Fibroblast of villous mesenchyme (primary cell): Measurements from ENCODE around the gene TNRC18. TPM values are rescaled to one million over a fixed set of nuclear protein-coding genes. Genes with fewer than 3 reads are reported as not detected.

Source experiments
- DNase-seq: peaks from one replicate; pipeline ENCODE4 v3.0.0-alpha.2; 2010; ENCODE audit warnings: low read depth
- H3K4me3 ChIP-seq: 2 replicates; pipeline ENCODE4 v1.5.1; 2011; ENCODE audit warnings: low read depth, mild to moderate bottlenecking, low read length
- total RNA-seq: library from RNA; depleted of rRNA; stranded (reverse); fragments of >200 nt; gene quantifications from 2 replicates; pipeline ENCODE4 v1.2.3, GENCODE V29; 2012
- TF ChIP-seq, protein P1 (sequence below): IDR thresholded peaks from 2 replicates; pipeline ENCODE4 v1.5.1; 2012; ENCODE audit warnings: low read depth, mild to moderate bottlenecking, low read length; ENCODE audit not compliant: insufficient read depth

Gene TNRC18
- total RNA-seq, 1 donor = 54.4 TPM

DNA sequence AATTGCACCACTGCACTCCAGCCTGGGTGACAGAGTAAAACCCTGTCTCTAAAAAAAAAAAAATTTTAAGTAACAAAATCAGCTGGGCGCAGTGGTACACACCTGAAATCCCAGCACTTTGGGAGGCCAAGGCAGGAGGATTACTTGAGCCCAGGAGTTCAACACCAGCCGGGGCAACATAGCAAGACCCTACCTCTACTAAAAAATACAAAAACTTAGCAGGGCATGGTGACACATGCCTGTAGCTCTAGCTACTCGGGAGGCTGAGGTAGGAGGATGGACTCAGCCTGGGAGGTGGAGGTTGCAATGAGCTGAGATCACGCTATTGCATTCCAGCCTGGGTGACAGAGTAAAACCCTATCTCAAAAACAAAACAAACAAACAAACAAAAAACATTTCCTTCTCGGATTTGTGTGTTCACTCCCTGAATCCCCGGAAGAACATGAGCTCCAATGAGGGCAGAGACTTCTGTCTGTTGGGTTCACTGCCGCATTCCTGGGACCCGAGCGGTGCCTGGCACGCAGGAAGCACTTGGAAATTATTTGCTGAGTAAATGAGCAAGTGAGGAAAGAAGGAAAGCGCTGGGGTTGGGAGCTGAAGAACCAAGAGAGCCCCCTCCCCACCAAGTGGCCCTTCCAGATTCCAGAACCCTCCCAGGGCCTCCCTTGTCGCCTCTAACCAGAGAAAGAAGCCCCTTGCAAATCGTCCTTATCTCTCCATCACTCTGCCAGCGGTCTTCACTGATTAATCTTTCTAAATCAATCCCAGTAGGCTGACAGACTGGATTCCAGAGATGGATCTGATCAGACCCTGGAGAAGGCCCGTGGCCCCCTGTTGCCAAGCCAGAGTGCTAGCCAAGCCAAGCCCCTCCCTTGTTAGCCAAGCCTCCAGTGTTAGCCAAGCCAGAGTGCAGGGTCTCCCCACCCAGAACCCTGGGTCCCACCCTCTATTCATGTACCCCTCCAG lies 6.2 kb downstream of the TNRC18 start:
- no peak for DNase-seq
- TF ChIP-seq, protein P1, sequence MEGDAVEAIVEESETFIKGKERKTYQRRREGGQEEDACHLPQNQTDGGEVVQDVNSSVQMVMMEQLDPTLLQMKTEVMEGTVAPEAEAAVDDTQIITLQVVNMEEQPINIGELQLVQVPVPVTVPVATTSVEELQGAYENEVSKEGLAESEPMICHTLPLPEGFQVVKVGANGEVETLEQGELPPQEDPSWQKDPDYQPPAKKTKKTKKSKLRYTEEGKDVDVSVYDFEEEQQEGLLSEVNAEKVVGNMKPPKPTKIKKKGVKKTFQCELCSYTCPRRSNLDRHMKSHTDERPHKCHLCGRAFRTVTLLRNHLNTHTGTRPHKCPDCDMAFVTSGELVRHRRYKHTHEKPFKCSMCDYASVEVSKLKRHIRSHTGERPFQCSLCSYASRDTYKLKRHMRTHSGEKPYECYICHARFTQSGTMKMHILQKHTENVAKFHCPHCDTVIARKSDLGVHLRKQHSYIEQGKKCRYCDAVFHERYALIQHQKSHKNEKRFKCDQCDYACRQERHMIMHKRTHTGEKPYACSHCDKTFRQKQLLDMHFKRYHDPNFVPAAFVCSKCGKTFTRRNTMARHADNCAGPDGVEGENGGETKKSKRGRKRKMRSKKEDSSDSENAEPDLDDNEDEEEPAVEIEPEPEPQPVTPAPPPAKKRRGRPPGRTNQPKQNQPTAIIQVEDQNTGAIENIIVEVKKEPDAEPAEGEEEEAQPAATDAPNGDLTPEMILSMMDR = no peak
- H3K4me3 ChIP-seq = peak overlapping the region; percentile 99

DNA sequence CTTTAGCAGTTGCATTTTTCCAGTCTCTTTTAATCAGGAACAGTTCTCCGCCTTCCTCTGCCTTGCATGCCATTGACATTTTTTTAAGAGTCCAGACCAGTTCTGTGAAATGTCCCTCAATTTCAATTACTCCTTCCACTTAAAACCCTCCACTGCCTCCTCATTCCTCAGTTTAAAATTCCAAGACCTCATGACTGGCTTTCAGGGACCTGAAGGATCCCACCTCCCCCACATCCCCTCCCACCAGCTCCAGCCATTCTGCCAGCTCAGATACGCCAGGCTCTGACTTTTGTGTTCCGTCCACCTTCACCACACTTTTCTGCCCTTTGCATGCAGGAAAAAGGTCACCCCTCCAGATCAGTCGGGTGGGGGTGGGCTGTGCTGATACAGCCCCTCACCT lies 8.7 kb downstream of the TNRC18 start:
- TF ChIP-seq, protein P1 = no peak
- no peak for DNase-seq
- H3K4me3 ChIP-seq = no peak overlapping the region

DNA sequence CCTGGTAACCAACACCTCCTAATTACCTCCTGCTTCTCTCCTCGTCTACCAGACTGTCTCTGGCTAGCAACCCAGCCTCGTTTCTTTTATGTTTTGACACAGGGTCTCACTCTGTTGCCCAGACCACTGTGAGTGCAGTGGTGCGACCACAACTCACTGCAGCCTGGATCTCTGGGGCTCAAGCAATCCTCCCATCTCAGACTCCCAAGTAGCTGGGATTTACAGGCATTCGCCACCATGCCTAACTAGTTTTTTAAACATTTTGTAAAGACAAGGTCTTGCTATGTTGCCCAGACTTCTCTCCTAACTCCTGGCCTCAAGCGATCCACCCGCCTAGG lies 10.2 kb downstream of the TNRC18 start:
- TF ChIP-seq, protein P1 = no peak
- no peak overlapping the region for H3K4me3 ChIP-seq
- DNase-seq = no peak

DNA sequence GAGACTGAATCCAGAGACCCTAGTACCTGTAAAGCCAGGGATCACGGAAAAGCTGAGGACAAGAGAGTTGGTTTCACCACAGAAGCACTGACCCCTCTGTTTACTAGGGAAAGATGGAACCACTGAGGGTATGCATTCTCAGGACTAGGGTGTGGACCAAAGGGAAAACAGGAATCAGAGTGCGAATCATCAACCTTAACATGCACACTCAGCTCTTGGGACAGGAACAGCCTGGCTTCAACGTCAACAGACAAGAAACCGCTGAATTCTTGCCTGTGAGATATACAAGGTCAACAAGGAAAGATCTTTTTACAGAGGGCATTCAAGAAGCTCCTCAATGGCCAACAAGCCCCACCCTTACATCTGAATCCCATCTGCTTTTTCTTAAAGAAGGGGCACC lies 14.9 kb downstream of the TNRC18 start:
- peak; percentile 71 for DNase-seq
- no peak overlapping the region for H3K4me3 ChIP-seq
- TF ChIP-seq, protein P1 = no peak

DNA sequence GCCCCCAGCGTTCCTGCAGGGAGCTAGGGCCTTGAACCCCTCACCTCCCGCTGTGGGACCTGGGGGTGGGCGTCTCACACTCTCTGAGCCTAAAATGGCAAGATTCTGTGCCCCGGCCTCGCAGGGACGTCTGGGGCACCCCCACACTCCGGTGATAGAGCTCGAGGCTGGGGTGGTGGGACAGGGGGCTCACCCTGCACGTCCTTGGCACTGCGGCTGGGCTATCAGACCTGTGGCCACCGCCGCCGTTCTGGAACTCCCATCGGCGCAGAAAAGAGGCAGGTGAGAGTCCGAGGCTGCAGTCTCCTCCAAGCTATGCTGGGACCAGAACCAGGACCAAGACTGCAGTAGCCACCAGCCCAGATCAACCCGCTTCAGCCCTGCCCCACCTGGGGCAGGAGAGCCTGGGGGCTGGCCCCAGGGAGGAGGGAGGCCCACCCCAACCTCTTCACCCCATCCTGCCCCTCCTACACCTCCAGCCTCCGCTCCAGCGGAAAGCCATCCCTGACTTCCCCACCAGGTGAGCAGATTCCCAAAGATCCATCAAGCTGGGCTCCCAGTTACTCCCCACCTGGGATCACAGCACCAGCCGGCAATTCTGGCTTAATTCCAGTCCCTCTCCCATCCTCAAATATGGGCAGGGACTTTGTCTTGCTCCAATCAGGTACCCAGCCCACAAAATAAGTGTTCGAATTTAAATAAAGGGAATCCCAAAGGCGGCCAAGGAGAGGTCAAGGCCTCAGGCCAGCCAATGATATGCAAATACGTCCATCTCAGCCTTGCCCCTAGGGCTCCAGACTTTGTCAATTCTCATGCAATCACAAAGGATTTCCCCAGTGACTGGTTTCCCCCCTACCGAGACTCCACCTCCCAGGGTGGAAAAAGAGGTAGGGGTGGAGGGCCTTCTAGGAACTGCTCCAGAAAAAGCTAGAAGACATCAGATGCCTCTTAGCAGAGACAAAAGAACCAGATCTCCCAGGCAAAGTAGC lies 16.4 kb downstream of the TNRC18 start:
- TF ChIP-seq, protein P1 = no peak
- H3K4me3 ChIP-seq = no peak overlapping the region
- no peak for DNase-seq

DNA sequence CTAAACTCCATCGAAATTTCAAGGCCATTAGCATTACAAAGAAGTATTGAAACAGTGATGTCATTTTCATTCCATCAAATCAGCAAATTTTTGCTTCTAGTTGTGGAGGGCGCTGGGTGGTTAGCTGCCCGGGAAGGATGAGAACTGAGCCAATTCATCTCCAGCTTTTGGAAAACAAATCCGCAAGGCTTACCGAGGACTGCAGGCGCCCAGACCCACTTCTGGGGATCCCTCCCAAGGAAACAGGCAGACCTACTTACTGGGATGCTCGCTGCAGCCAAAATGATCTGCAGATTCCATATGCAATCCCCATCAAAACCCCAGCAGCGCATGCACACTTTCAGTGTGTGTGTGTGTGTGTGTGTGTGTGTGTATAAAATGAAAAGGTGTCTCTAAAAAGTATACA lies 19.2 kb downstream of the TNRC18 start:
- no peak for DNase-seq
- H3K4me3 ChIP-seq = no peak overlapping the region
- TF ChIP-seq, protein P1 = no peak
